ENCODE measurements around the gene SLC45A1. TPM values are rescaled to one million over a fixed set of nuclear protein-coding genes. Genes with fewer than 3 reads are reported as not detected.

The SLC45A1 gene
- polyA plus RNA-seq, 1 donor (not counting 4 experiments of a cell fraction or from before 2014, with no cell fraction given) = 0.14 TPM

DNA sequence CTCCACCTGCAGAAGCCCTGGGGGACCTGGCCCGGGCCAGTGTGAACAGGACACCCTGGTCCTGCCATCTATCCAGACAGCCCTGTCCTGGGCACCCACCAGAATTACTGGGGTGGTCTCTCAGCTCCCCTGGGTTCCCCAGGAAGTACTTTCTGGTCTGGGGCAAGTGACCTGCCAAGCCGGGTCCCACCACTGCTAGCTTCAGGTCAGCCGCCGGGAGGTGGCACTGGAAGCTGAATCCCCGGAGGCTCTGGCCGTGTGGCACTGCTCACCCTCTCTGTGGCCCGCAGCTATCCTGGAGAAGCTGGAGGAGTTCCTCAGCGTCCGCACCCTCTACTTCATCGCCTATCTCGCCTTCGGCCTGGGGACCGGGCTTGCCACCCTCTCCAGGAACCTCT is 21.3 kb downstream of the SLC45A1 start:
- dilution Hi-C loops (cut with MboI; ENCODE audit: extremely low pct_ligation_motif_present, low sequenced_read_pairs) = no loop called here
- no peak for FAIRE-seq
- Histone ChIP-seq H3K9me1 (ENCODE audit: control insufficient read depth, extremely low read depth, insufficient read depth, low read length) (no peaks in the 10 kb centered on the region), H4K20me1 (ENCODE audit: control insufficient read depth, extremely low read depth, insufficient read depth, low read length) (no peaks in the 10 kb centered on the region), H3K9me3 (ENCODE audit: control insufficient read depth, low read depth, low read length) (no peaks in the 10 kb centered on the region), H3K4me1 (ENCODE audit: control insufficient read depth, extremely low read depth, insufficient read depth, low read length) (peaks cover 5% of the 10 kb centered on the region), H3K79me2 (ENCODE audit: control insufficient read depth, insufficient read depth, low read length) (no peaks in the 10 kb centered on the region), H3K4me3 (ENCODE audit: control insufficient read depth in 2 of 3, extremely low read depth in 1 of 3, insufficient read depth in 2 of 3, low read depth in 1 of 3, low read length in 3 of 3) (no peak overlapping the region), H3K27ac (ENCODE audit: control insufficient read depth, insufficient read depth, low read length) (no peak overlapping the region), H3K4me2 (ENCODE audit: control insufficient read depth, extremely low read depth, insufficient read depth, low read depth, low read length) (no peak overlapping the region), H3K27me3 (ENCODE audit: control insufficient read depth, extremely low read depth, insufficient read depth, low read length) (no peaks in the 10 kb centered on the region), H3K9ac (ENCODE audit: control insufficient read depth, extremely low read depth, insufficient read depth, low read length) (no peak overlapping the region), H2AFZ (ENCODE audit: control insufficient read depth, low read length) (no peak overlapping the region), H3K36me3 (ENCODE audit: control insufficient read depth in 2 of 2, extremely low read depth in 1 of 2, insufficient read depth in 2 of 2, low read length in 2 of 2) (no peaks in the 10 kb centered on the region)
- no peak for DNase-seq (ENCODE audit: low read depth, low spot score)
- TF ChIP-seq, protein P1, sequence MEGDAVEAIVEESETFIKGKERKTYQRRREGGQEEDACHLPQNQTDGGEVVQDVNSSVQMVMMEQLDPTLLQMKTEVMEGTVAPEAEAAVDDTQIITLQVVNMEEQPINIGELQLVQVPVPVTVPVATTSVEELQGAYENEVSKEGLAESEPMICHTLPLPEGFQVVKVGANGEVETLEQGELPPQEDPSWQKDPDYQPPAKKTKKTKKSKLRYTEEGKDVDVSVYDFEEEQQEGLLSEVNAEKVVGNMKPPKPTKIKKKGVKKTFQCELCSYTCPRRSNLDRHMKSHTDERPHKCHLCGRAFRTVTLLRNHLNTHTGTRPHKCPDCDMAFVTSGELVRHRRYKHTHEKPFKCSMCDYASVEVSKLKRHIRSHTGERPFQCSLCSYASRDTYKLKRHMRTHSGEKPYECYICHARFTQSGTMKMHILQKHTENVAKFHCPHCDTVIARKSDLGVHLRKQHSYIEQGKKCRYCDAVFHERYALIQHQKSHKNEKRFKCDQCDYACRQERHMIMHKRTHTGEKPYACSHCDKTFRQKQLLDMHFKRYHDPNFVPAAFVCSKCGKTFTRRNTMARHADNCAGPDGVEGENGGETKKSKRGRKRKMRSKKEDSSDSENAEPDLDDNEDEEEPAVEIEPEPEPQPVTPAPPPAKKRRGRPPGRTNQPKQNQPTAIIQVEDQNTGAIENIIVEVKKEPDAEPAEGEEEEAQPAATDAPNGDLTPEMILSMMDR (optimal IDR thresholded peaks at IDR 0.05 in 1 of 3, IDR thresholded peaks at IDR 0.05 in 1 of 3, conservative IDR thresholded peaks at IDR 0.05 in 1 of 3; ENCODE audit: extremely low read depth in 1 of 3, insufficient read depth in 2 of 3, low read length in 3 of 3) = no peak
- TF ChIP-seq EZH2 (IDR thresholded peaks at IDR 0.05; ENCODE audit: low read length) = no peak

DNA sequence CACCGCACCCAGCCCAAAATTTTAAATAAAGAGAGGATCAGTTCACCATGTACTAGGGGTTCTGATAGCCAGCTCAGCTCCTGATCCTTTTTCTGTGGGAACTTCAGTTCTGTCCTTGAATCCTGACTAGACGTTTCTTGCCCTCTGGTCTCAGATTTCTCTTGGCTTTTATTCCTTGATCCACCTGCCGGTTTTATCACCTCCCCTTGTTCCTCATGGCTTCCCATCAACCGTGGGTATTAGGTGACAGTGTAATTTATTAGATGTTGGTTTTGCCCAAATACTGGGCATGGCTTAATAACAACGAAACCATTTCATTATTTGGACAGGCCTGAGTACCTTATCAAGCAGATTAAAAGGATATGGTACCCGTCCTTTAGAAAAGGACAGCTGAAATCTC is 22.5 kb downstream of the SLC45A1 start:
- Histone ChIP-seq H3K36me3 (ENCODE audit: control insufficient read depth in 2 of 2, extremely low read depth in 1 of 2, insufficient read depth in 2 of 2, low read length in 2 of 2) (no peaks in the 10 kb centered on the region), H3K9me3 (ENCODE audit: control insufficient read depth, low read depth, low read length) (no peaks in the 10 kb centered on the region), H3K4me1 (ENCODE audit: control insufficient read depth, extremely low read depth, insufficient read depth, low read length) (peaks cover 5% of the 10 kb centered on the region), H4K20me1 (ENCODE audit: control insufficient read depth, extremely low read depth, insufficient read depth, low read length) (no peaks in the 10 kb centered on the region), H3K4me2 (ENCODE audit: control insufficient read depth, extremely low read depth, insufficient read depth, low read depth, low read length) (no peak overlapping the region), H3K4me3 (ENCODE audit: control insufficient read depth in 2 of 3, extremely low read depth in 1 of 3, insufficient read depth in 2 of 3, low read depth in 1 of 3, low read length in 3 of 3) (no peak overlapping the region), H3K27me3 (ENCODE audit: control insufficient read depth, extremely low read depth, insufficient read depth, low read length) (no peaks in the 10 kb centered on the region), H2AFZ (ENCODE audit: control insufficient read depth, low read length) (no peak overlapping the region), H3K9ac (ENCODE audit: control insufficient read depth, extremely low read depth, insufficient read depth, low read length) (no peak overlapping the region), H3K79me2 (ENCODE audit: control insufficient read depth, insufficient read depth, low read length) (no peaks in the 10 kb centered on the region), H3K27ac (ENCODE audit: control insufficient read depth, insufficient read depth, low read length) (no peak overlapping the region), H3K9me1 (ENCODE audit: control insufficient read depth, extremely low read depth, insufficient read depth, low read length) (no peaks in the 10 kb centered on the region)
- TF ChIP-seq EZH2 (IDR thresholded peaks at IDR 0.05; ENCODE audit: low read length) = no peak
- TF ChIP-seq, protein P1 (optimal IDR thresholded peaks at IDR 0.05 in 1 of 3, IDR thresholded peaks at IDR 0.05 in 1 of 3, conservative IDR thresholded peaks at IDR 0.05 in 1 of 3; ENCODE audit: extremely low read depth in 1 of 3, insufficient read depth in 2 of 3, low read length in 3 of 3) = no peak
- FAIRE-seq (no peak), DNase-seq (ENCODE audit: low read depth, low spot score) (no peak)
- dilution Hi-C loops (cut with MboI; ENCODE audit: extremely low pct_ligation_motif_present, low sequenced_read_pairs) = no loop called here
